Activated B cell treated with CpG ODN at 0.5 μM for 24 hours (primary cell): ENCODE data around the gene HSPA13. TPM values are rescaled to one million over a fixed set of nuclear protein-coding genes. Genes with fewer than 3 reads are reported as not detected.

Experiments used
- ATAC-seq: fragments of 200-7000 bp; cut with Tn5 transposase; one replicate; pipeline ENCODE4 v1.10.0; 2021; ENCODE audit warnings: low read depth, mild to moderate bottlenecking, moderate library complexity
- CTCF ChIA-PET: fragments of 350-600 bp; sonication (Branson Sonifier 250); formaldehyde crosslinking; loops from one replicate; lab custom pipeline; 2021; ENCODE audit warnings: antibody characterized with exemption; lab: Charles Lee
- POLR2A ChIA-PET: fragments of 350-600 bp; sonication (Branson Sonifier 250); formaldehyde crosslinking; loops from one replicate; lab custom pipeline; 2021; ENCODE audit warnings: antibody characterized with exemption; lab: Charles Lee
- DNase-seq: peaks from one replicate; pipeline ENCODE4 v3.0.0; 2022
- H3K27ac Mint-ChIP-seq: one replicate; pipeline ENCODE4 v1.8.0; 2020; ENCODE audit warnings: mixed read lengths
- H3K27me3 Mint-ChIP-seq: one replicate; pipeline ENCODE4 v1.8.0; 2021; ENCODE audit warnings: mixed read lengths
- H3K36me3 Mint-ChIP-seq: one replicate; pipeline ENCODE4 v1.8.0; 2021; ENCODE audit warnings: low read depth, mixed read lengths
- H3K4me1 Mint-ChIP-seq: one replicate; pipeline ENCODE4 v1.8.0; 2021; ENCODE audit warnings: mixed read lengths
- H3K4me3 Mint-ChIP-seq: one replicate; pipeline ENCODE4 v1.8.0; 2020; ENCODE audit warnings: mild to moderate bottlenecking, mixed read lengths
- H3K9me3 Mint-ChIP-seq: one replicate; pipeline ENCODE4 v1.8.0; 2020; ENCODE audit warnings: mixed read lengths
- intact Hi-C: fragments of 100-400 bp; cut with micrococcal nuclease; formaldehyde crosslinking; loops from one replicate; pipeline ENCODE4 v1.15.1; 2024
- total RNA-seq: library from RNA; stranded (reverse); gene quantifications from 2 replicates; pipeline ENCODE4 v1.2.3, GENCODE V29; 2022
- TF ChIP-seq, protein P1 (sequence below): fragments of 200-600 bp; IDR thresholded peaks from one replicate; pipeline ENCODE4 v1.8.0; 2022; ENCODE audit warnings: antibody characterized with exemption, mild to moderate bottlenecking

The HSPA13 gene
- total RNA-seq, 1 donor from 2014 or later, result 17.8 TPM

DNA sequence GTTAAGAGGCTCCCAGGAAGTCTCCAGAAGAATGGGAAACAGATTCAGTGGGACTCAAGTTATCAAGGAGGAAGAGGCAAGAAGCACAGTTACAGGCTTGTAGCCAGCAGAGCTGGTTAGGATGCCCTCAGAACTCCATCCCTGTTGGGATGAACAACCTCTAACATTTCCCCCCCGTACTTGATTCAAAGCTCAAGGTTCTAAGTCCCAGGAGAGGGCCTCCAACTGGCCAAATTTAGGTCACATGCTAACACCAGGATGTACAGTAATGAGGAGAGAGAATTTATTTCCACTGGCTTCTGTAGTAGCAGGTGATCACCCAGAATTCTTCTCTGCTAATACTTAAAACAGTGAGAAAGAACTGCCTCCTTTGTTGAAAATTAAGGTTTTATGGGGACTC, 22.3 kb upstream of the HSPA13 start:
- ChIA-PET POLR2A (no interaction called here), CTCF (interaction anchor here (1.0 kb wide), 1 partner anchor 1077 kb away, joined by 4 read pairs; no protein-coding TSS in a partner anchor)
- Mint-ChIP-seq H3K9me3 (no peaks in the 10 kb centered on the region), H3K4me3 (no peak overlapping the region), H3K27ac (no peak overlapping the region), H3K36me3 (no peaks in the 10 kb centered on the region), H3K4me1 (no peaks in the 10 kb centered on the region), H3K27me3 (no peaks in the 10 kb centered on the region)
- DNase-seq (no peak), ATAC-seq (no peak)
- TF ChIP-seq, protein P1, sequence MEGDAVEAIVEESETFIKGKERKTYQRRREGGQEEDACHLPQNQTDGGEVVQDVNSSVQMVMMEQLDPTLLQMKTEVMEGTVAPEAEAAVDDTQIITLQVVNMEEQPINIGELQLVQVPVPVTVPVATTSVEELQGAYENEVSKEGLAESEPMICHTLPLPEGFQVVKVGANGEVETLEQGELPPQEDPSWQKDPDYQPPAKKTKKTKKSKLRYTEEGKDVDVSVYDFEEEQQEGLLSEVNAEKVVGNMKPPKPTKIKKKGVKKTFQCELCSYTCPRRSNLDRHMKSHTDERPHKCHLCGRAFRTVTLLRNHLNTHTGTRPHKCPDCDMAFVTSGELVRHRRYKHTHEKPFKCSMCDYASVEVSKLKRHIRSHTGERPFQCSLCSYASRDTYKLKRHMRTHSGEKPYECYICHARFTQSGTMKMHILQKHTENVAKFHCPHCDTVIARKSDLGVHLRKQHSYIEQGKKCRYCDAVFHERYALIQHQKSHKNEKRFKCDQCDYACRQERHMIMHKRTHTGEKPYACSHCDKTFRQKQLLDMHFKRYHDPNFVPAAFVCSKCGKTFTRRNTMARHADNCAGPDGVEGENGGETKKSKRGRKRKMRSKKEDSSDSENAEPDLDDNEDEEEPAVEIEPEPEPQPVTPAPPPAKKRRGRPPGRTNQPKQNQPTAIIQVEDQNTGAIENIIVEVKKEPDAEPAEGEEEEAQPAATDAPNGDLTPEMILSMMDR, result no peak
- intact Hi-C loops, result no loop called here

DNA sequence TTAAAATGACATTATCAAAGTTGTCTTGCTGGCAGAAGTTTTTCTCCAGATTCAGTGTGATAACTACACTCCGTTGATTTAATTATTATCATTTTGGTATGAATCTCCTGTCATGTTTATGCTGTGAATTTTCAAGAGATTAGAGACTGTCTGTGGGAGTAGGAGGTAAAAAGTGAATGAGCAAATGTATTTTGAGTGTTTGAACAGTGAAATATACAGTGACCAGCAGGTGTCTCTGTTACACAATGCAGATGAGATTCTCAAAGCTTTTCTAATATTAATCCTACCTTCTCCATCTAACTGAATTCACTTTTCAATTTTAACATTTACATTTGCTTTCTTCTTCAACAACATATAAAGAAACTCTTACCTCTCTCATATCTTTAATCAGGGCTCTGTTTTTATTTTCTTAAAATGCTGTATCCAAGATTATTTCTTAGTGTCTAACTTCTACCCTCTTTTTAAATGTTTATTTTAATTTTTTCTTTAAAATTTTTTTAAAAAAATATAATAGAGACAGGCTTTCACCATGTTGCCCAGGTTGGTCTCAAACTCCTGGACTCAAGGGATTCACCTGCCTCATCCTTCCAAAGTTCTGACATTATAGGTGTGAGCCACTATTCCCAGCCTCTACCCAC, 20.9 kb upstream of the HSPA13 start:
- ATAC-seq, result peak; percentile 57
- H3K4me3 Mint-ChIP-seq, result no peak overlapping the region
- peaks cover 5% of the 10 kb centered on the region for H3K9me3 Mint-ChIP-seq
- intact Hi-C loops, result loop anchor here (1.0 to 5.0 kb wide), 9 partner anchors 20 to 1189 kb away; partner anchors contain the start of genes HSPA13 and NRIP1
- H3K36me3 Mint-ChIP-seq, result no peaks in the 10 kb centered on the region
- POLR2A ChIA-PET, result no interaction called here
- H3K27me3 Mint-ChIP-seq, result no peaks in the 10 kb centered on the region
- H3K27ac Mint-ChIP-seq, result no peak overlapping the region
- DNase-seq, result no peak
- no peaks in the 10 kb centered on the region for H3K4me1 Mint-ChIP-seq
- CTCF ChIA-PET, result interaction anchor here (0.6 to 2.9 kb wide), 7 partner anchors 35 to 1080 kb away, joined by 3 to 15 read pairs (median 5); no protein-coding TSS in a partner anchor
- TF ChIP-seq, protein P1, result peak; percentile 77

DNA sequence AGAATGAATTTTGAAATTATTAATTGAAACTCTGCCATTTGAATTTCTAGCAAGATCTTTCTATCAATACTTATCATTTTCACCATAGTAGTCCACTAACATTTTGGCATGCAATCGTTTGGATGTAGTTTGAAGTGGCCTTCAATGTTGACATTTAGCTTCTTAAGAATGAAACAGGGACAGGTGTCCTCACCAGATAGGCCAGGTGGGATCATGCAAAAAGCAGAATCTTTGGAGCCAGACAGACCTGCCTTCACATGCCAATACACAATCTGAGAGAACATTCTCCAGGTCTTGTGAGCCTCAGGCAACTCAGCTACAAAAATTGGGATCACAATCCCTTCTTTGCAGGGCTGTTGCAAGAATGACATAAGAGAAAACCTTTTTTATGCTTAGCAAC, 18.3 kb upstream of the HSPA13 start:
- ATAC-seq, result no peak
- H3K9me3 Mint-ChIP-seq, result peaks cover 5% of the 10 kb centered on the region
- TF ChIP-seq, protein P1, result no peak
- H3K36me3 Mint-ChIP-seq, result no peaks in the 10 kb centered on the region
- intact Hi-C loops, result loop anchor here (5.0 kb wide), 2 partner anchors 139 to 661 kb away; partner anchors contain the start of gene NRIP1
- H3K4me3 Mint-ChIP-seq, result no peak overlapping the region
- no peak for DNase-seq
- no peaks in the 10 kb centered on the region for H3K27me3 Mint-ChIP-seq
- H3K4me1 Mint-ChIP-seq, result no peaks in the 10 kb centered on the region
- ChIA-PET POLR2A (no interaction called here), CTCF (interaction anchor here (0.7 to 2.9 kb wide), 6 partner anchors 335 to 1083 kb away, joined by 3 to 10 read pairs (median 4); no protein-coding TSS in a partner anchor)
- H3K27ac Mint-ChIP-seq, result no peak overlapping the region

DNA sequence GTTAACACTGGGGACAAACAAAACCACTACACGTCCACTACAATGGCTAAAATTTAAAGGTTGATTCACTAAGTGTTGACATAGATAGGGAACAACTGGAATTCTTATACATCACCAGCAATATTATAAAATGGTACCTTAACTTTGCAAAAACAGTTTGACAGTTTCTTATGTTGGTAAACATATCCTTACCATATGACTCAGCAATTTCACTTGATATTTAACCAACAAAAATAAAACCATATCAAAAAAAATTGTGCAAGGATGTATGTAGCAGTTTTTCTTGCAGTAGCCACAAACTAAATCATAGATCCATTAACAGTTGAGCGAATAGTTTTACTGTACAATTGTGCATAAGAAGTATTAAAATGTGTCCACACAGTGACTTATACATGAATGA, 5.3 kb upstream of the HSPA13 start:
- ChIA-PET POLR2A (no interaction called here), CTCF (no interaction called here)
- ATAC-seq, result no peak
- no peak overlapping the region for H3K27ac Mint-ChIP-seq
- no peaks in the 10 kb centered on the region for H3K9me3 Mint-ChIP-seq
- no peak overlapping the region for H3K4me3 Mint-ChIP-seq
- TF ChIP-seq, protein P1, result no peak
- peaks cover 6% of the 10 kb centered on the region for H3K27me3 Mint-ChIP-seq
- intact Hi-C loops, result loop anchor here (10.0 kb wide), 1 partner anchor 737 kb away; no protein-coding TSS in a partner anchor
- peaks cover 4% of the 10 kb centered on the region for H3K36me3 Mint-ChIP-seq
- no peak for DNase-seq
- peaks cover 8% of the 10 kb centered on the region for H3K4me1 Mint-ChIP-seq

DNA sequence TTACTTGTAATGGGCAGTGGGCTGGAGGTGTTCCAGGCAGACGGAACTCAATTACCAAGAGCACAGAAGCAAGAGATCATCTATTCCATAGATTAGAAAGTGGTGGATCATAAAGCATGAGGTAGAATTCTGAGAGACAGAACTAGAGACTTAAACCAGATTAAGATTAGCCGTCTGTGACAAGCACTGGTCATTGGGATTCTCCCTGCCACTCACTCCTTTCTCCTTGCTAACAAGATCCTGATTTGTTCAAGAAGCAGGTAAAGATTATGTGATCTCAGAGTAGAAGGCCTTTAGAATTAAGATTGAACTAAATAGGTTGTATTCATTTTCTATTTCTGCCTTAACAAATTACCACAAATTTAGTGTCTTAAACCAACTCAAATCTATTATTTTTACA, 1.5 kb upstream of the HSPA13 start:
- ATAC-seq (no peak), DNase-seq (no peak)
- ChIA-PET POLR2A (interaction anchor here (0.5 to 0.6 kb wide), 2 partner anchors 96 to 137 kb away, joined by 3 read pairs; no protein-coding TSS in a partner anchor), CTCF (no interaction called here)
- Mint-ChIP-seq H3K4me1 (peaks cover 35% of the 10 kb centered on the region), H3K27me3 (peaks cover 2% of the 10 kb centered on the region), H3K36me3 (peaks cover 12% of the 10 kb centered on the region), H3K4me3 (peak overlapping the region; percentile 98), H3K27ac (peak overlapping the region; percentile 97), H3K9me3 (no peaks in the 10 kb centered on the region)
- TF ChIP-seq, protein P1, result no peak
- intact Hi-C loops, result loop anchor here (5.0 to 10.0 kb wide), 2 partner anchors 493 to 740 kb away; no protein-coding TSS in a partner anchor
